Heart right ventricle (tissue), 16 donors: ENCODE measurements around the gene NTNG2. TPM values are rescaled to one million over a fixed set of nuclear protein-coding genes. Genes with fewer than 3 reads are reported as not detected.

Experiments
- ATAC-seq, 8 donors: fragments of 200-7000 bp; cut with Tn5 transposase; one replicate each; pipeline ENCODE4 v1.9.1; 2020; ENCODE audit warnings: mild to moderate bottlenecking in 8 of 8, moderate library complexity in 8 of 8, moderate number of reproducible peaks in 1 of 8
- DNase-seq, 2 donors: peaks; one replicate each; pipeline ENCODE4 v3.0.0-alpha.2; 2020
- H3K27ac ChIP-seq, 10 donors: fragments of 200-600 bp; sonication (generic) in 2 of 10; one replicate each; pipeline versions ENCODE4 v1.5.0 to v1.8.0; 2020 to 2022; ENCODE audit warnings: mild to moderate bottlenecking in 3 of 10
- H3K27me3 ChIP-seq, 7 donors: fragments of 200-600 bp; one replicate each; pipeline ENCODE4 v1.8.0; 2021 to 2022; ENCODE audit warnings: mild to moderate bottlenecking in 2 of 7
- H3K36me3 ChIP-seq, 9 donors: fragments of 200-600 bp; sonication (generic) in 1 of 9; one replicate each; pipeline versions ENCODE4 v1.5.0 to v1.8.0; 2020 to 2022; ENCODE audit warnings: mild to moderate bottlenecking in 2 of 9
- H3K4me1 ChIP-seq, 9 donors: fragments of 200-600 bp; sonication (generic) in 1 of 9; one replicate each; pipeline versions ENCODE4 v1.5.0 to v1.8.0; 2020 to 2022; ENCODE audit warnings: mild to moderate bottlenecking in 4 of 9
- H3K4me3 ChIP-seq, 10 donors: fragments of 200-600 bp; sonication (generic) in 2 of 10; one replicate each; pipeline versions ENCODE4 v1.5.0 to v1.8.0; 2020 to 2022; ENCODE audit warnings: mild to moderate bottlenecking in 7 of 10, moderate library complexity in 2 of 10
- H3K9me3 ChIP-seq, 11 donors: fragments of 200-600 bp in 10 of 11; sonication (generic) in 2 of 11; one replicate each; pipeline versions ENCODE4 v1.5.0 to v1.8.0; 2013 to 2022; ENCODE audit warnings: mild to moderate bottlenecking in 2 of 11, control low read depth in 1 of 11, moderate library complexity in 1 of 11
- CTCF ChIP-seq, 9 donors: fragments of 200-600 bp; sonication (generic) in 2 of 9; IDR thresholded peaks; one replicate each; pipeline versions ENCODE4 v1.5.0 to v1.8.0; 2021 to 2022; ENCODE audit warnings: antibody characterized with exemption in 9 of 9, mild to moderate bottlenecking in 5 of 9, moderate library complexity in 1 of 9
- WGBS, 2 donors: extraction: QIAGEN DNeasy Blood & Tissue Kit; methylation state at CpG; one replicate each; pipeline ENCODE4 v1.1.7; 2013; ENCODE audit warnings: inconsistent platforms in 1 of 2; 5-methylcytosine and 5-hydroxymethylcytosine counted together
- intact Hi-C, 10 donors: fragments of 100-400 bp; cut with DNase I; formaldehyde crosslinking; loops; one replicate each; pipeline versions ENCODE4 v1.11.1 to v1.14.2; 2022
- polyA plus RNA-seq, 2 donors: library from polyadenylated mRNA; stranded (reverse); fragments of 200-250 nt; gene quantifications; one replicate each; pipeline ENCODE4 v1.2.3, GENCODE V29; 2013
- total RNA-seq, 10 donors: library from RNA; stranded (reverse); fragmentation: NEBNext Ultra II Directional in 3 of 10; extraction: Animal tissue kit (Norgen Biotek cat#: 25700) in 3 of 10; gene quantifications; one replicate each; pipeline versions ENCODE4 v1.2.1 to v1.2.4, GENCODE V29; 2021 to 2023
- donor health status: Arrhythmogenic right ventricular cardiomyopathy.
- donor health status: ischemic (EF 13 %, LVEDD 7.1; RV severe dilation, severe dysfunction).
- donor health status: healthy with polysubstance abuse.
- donor health status: DM: no; HTN: yes; CAD: no.
- donor health status: DM: no; HTN: no; CAD: no.
- donor health status: ischemic (EF 25% LVEDD 6.9; RV normal size, moderate dysfunction).
- donor health status: ischemic (EF 25% LVEDD 5.7; RV mildly dilated, moderate dysfunction).
- donor health status: healthy.
- donor health status: DM: yes; HTN: yes; CAD: no.
- donor health status: Ischemic cardiomyopathy.
- donor health status: ischemic (EF 35%, LVEDD 5.7; RV mildly dilated, moderate dysfunction).
- donor health status: nonischemic (EF 11% LVEDD 7.7; RV severe dilation, severe dysfunction).
- donor health status: DM: yes; HTN: yes; CAD: no.
- donor health status: PGD.
- donor health status: ischemic (EF 29% LVEDD 5.4; RV normal size, mild dysfunction).
- donor health status: nonischemic (EF 23%, LVEDD 6.1; RV moderate dilation, normal function).

NTNG2 gene
- total and polyA plus RNA-seq, 12 donors = 0.29 to 7.6 (median 2.9) TPM

- ATAC-seq = no peak
- Histone ChIP-seq H3K27me3 (peaks cover 0 to 27% (median 11%) of the 10 kb centered on the region in 7 donors), H3K27ac (no peak overlapping the region), H3K36me3 (no peaks in the 10 kb centered on the region), H3K9me3 (no peaks in the 10 kb centered on the region), H3K4me1 (peaks cover 0 to 43% (median 26%) of the 10 kb centered on the region in 9 donors), H3K4me3 (no peak overlapping the region)
- DNase-seq = no peak
- TF ChIP-seq CTCF (IDR thresholded peaks at IDR 0.05) = no peak
- intact Hi-C loops = no loop called here
- WGBS, 2 donors = 87 to 91% methylated on average over 9 of the region's 9 CpGs
These were observed 83.6 kb downstream of the NTNG2 start for GRCh38 chr9:132245465-132245864.

- Histone ChIP-seq H3K9me3 (peaks cover 0 to 14% (median 0%) of the 10 kb centered on the region in 11 donors), H3K4me1 (peaks cover 0 to 24% (median 9%) of the 10 kb centered on the region in 9 donors), H3K36me3 (no peaks in the 10 kb centered on the region), H3K4me3 (no peak overlapping the region), H3K27me3 (peaks cover 0 to 27% (median 13%) of the 10 kb centered on the region in 7 donors), H3K27ac (no peak overlapping the region)
- 74 to 79% methylated on average over 8 of the region's 8 CpGs for WGBS, 2 donors
- intact Hi-C loops = no loop called here
- TF ChIP-seq CTCF (IDR thresholded peaks at IDR 0.05) = no peak
- ATAC-seq (no peak), DNase-seq (no peak)
These were observed 86.1 kb downstream of the NTNG2 start for GRCh38 chr9:132247942-132248341.

GRCh38 chr9:132249123-132249522, 87.3 kb downstream of the NTNG2 start:
- peak in 2 of 8 donors; percentile 46 to 54 for ATAC-seq
- TF ChIP-seq CTCF (IDR thresholded peaks at IDR 0.05) = no peak
- H3K36me3 ChIP-seq = no peaks in the 10 kb centered on the region
- peaks cover 0 to 14% (median 0%) of the 10 kb centered on the region in 11 donors for H3K9me3 ChIP-seq
- no peak overlapping the region for H3K27ac ChIP-seq
- no peak overlapping the region for H3K4me3 ChIP-seq
- intact Hi-C loops = loop anchor here in 1 of 10 donors (1.0 kb wide), 1 partner anchor 488 kb away; no protein-coding TSS in a partner anchor
- H3K27me3 ChIP-seq = peaks cover 0 to 31% (median 14%) of the 10 kb centered on the region in 7 donors
- DNase-seq = no peak
- H3K4me1 ChIP-seq = peaks cover 0 to 22% (median 9%) of the 10 kb centered on the region in 9 donors
- WGBS, 2 donors = 46 to 52% methylated on average over 6 of the region's 6 CpGs

- no peaks in the 10 kb centered on the region for H3K36me3 ChIP-seq
- peaks cover 0 to 31% (median 14%) of the 10 kb centered on the region in 7 donors for H3K27me3 ChIP-seq
- no peak for TF ChIP-seq CTCF (IDR thresholded peaks at IDR 0.05)
- WGBS, 2 donors = 90 to 92% methylated on average over 8 of the region's 8 CpGs
- peaks cover 0 to 19% (median 9%) of the 10 kb centered on the region in 9 donors for H3K4me1 ChIP-seq
- H3K4me3 ChIP-seq = no peak overlapping the region
- ATAC-seq (no peak), DNase-seq (no peak)
- H3K27ac ChIP-seq = no peak overlapping the region
- peaks cover 0 to 14% (median 0%) of the 10 kb centered on the region in 11 donors for H3K9me3 ChIP-seq
- intact Hi-C loops = loop anchor here in 5 of 10 donors (1.0 to 5.0 kb wide), 2 partner anchors 487 to 488 kb away; no protein-coding TSS in a partner anchor
These were observed 87.8 kb downstream of the NTNG2 start for GRCh38 chr9:132249690-132250089.
